HUES6 (cell line): ENCODE data around the gene MINAR1.

Source experiments
- H3K27ac ChIP-seq: 2 replicates; pipeline ENCODE4 v1.7.0; 2013; ENCODE audit warnings: low read depth, mild to moderate bottlenecking, low read length, inconsistent platforms
- H3K27me3 ChIP-seq: 2 replicates; pipeline ENCODE4 v1.6.1; 2013; ENCODE audit warnings: low read length; ENCODE audit not compliant: control insufficient read depth, insufficient read depth
- H3K36me3 ChIP-seq: 2 replicates; pipeline ENCODE4 v1.6.1; 2013; ENCODE audit warnings: low read length; ENCODE audit not compliant: control insufficient read depth, insufficient read depth
- H3K4me1 ChIP-seq: 2 replicates; pipeline ENCODE4 v1.6.1; 2013; ENCODE audit warnings: low read length; ENCODE audit not compliant: control insufficient read depth, insufficient read depth
- H3K4me3 ChIP-seq: 2 replicates; pipeline ENCODE4 v1.5.1; 2013; ENCODE audit warnings: low read depth, low read length
- H3K9ac ChIP-seq: one replicate; pipeline ENCODE4 v1.6.1; 2013; ENCODE audit warnings: mild to moderate bottlenecking, low read length
- H3K9me3 ChIP-seq: 2 replicates; pipeline ENCODE4 v1.6.1; 2013; ENCODE audit warnings: low read depth, low read length; ENCODE audit not compliant: control insufficient read depth, insufficient read depth

Gene MINAR1

GRCh38 chr15:79451361-79451999 is 19.3 kb downstream of the MINAR1 start:
- Histone ChIP-seq H3K27me3 (no peaks in the 10 kb centered on the region), H3K9me3 (no peaks in the 10 kb centered on the region), H3K4me3 (no peak overlapping the region), H3K27ac (no peak overlapping the region), H3K9ac (no peak overlapping the region), H3K36me3 (no peaks in the 10 kb centered on the region), H3K4me1 (peaks cover 10% of the 10 kb centered on the region)

GRCh38 chr15:79452244-79453051 is 20.3 kb downstream of the MINAR1 start:
- H3K9ac ChIP-seq, result no peak overlapping the region
- H3K27ac ChIP-seq, result no peak overlapping the region
- no peaks in the 10 kb centered on the region for H3K27me3 ChIP-seq
- no peak overlapping the region for H3K4me3 ChIP-seq
- no peaks in the 10 kb centered on the region for H3K36me3 ChIP-seq
- no peaks in the 10 kb centered on the region for H3K9me3 ChIP-seq
- H3K4me1 ChIP-seq, result peaks cover 10% of the 10 kb centered on the region

GRCh38 chr15:79453446-79453845 is 21.3 kb downstream of the MINAR1 start:
- Histone ChIP-seq H3K4me1 (peaks cover 10% of the 10 kb centered on the region), H3K27ac (no peak overlapping the region), H3K4me3 (no peak overlapping the region), H3K27me3 (no peaks in the 10 kb centered on the region), H3K36me3 (no peaks in the 10 kb centered on the region), H3K9me3 (no peaks in the 10 kb centered on the region), H3K9ac (no peak overlapping the region)

GRCh38 chr15:79454063-79454462 is 21.9 kb downstream of the MINAR1 start:
- H3K27me3 ChIP-seq, result no peaks in the 10 kb centered on the region
- no peak overlapping the region for H3K27ac ChIP-seq
- H3K9ac ChIP-seq, result no peak overlapping the region
- H3K4me3 ChIP-seq, result no peak overlapping the region
- H3K36me3 ChIP-seq, result no peaks in the 10 kb centered on the region
- H3K4me1 ChIP-seq, result peaks cover 10% of the 10 kb centered on the region
- no peaks in the 10 kb centered on the region for H3K9me3 ChIP-seq

- peaks cover 10% of the 10 kb centered on the region for H3K4me1 ChIP-seq
- no peak overlapping the region for H3K27ac ChIP-seq
- no peaks in the 10 kb centered on the region for H3K9me3 ChIP-seq
- H3K9ac ChIP-seq, result no peak overlapping the region
- no peaks in the 10 kb centered on the region for H3K36me3 ChIP-seq
- no peaks in the 10 kb centered on the region for H3K27me3 ChIP-seq
- no peak overlapping the region for H3K4me3 ChIP-seq
These were observed 23.2 kb downstream of the MINAR1 start for GRCh38 chr15:79455361-79455760.

GRCh38 chr15:79455943-79456342 is 23.8 kb downstream of the MINAR1 start:
- no peaks in the 10 kb centered on the region for H3K27me3 ChIP-seq
- peaks cover 10% of the 10 kb centered on the region for H3K4me1 ChIP-seq
- H3K4me3 ChIP-seq, result no peak overlapping the region
- no peaks in the 10 kb centered on the region for H3K36me3 ChIP-seq
- H3K27ac ChIP-seq, result no peak overlapping the region
- H3K9me3 ChIP-seq, result no peaks in the 10 kb centered on the region
- H3K9ac ChIP-seq, result no peak overlapping the region

GRCh38 chr15:79458491-79458890 is 26.4 kb downstream of the MINAR1 start:
- H3K9me3 ChIP-seq, result no peaks in the 10 kb centered on the region

GRCh38 chr15:79459666-79460065 is 27.5 kb downstream of the MINAR1 start:
- Histone ChIP-seq H3K9ac (no peak overlapping the region), H3K27me3 (no peaks in the 10 kb centered on the region), H3K4me3 (no peak overlapping the region), H3K27ac (no peak overlapping the region), H3K9me3 (no peaks in the 10 kb centered on the region), H3K36me3 (no peaks in the 10 kb centered on the region), H3K4me1 (no peaks in the 10 kb centered on the region)

More at GRCh38 chr15:79458491-79458890, 26.4 kb downstream of the MINAR1 start:
- H3K4me3 ChIP-seq, result no peak overlapping the region
- no peak overlapping the region for H3K27ac ChIP-seq
- H3K27me3 ChIP-seq, result no peaks in the 10 kb centered on the region
- H3K36me3 ChIP-seq, result no peaks in the 10 kb centered on the region
- no peaks in the 10 kb centered on the region for H3K4me1 ChIP-seq
- no peak overlapping the region for H3K9ac ChIP-seq

GRCh38 chr15:79463043-79463780 is 31.1 kb downstream of the MINAR1 start:
- H3K9ac ChIP-seq, result no peak overlapping the region
- H3K4me3 ChIP-seq, result no peak overlapping the region
- no peaks in the 10 kb centered on the region for H3K36me3 ChIP-seq
- no peaks in the 10 kb centered on the region for H3K9me3 ChIP-seq
- no peak overlapping the region for H3K27ac ChIP-seq
- H3K27me3 ChIP-seq, result no peaks in the 10 kb centered on the region
- H3K4me1 ChIP-seq, result no peaks in the 10 kb centered on the region

GRCh38 chr15:79463781-79464270 is 31.7 kb downstream of the MINAR1 start:
- no peaks in the 10 kb centered on the region for H3K4me1 ChIP-seq
- H3K4me3 ChIP-seq, result no peak overlapping the region

GRCh38 chr15:79466488-79466887 is 34.4 kb downstream of the MINAR1 start:
- H3K9ac ChIP-seq, result no peak overlapping the region
- H3K27me3 ChIP-seq, result no peaks in the 10 kb centered on the region
- no peaks in the 10 kb centered on the region for H3K36me3 ChIP-seq
- no peaks in the 10 kb centered on the region for H3K9me3 ChIP-seq
- no peak overlapping the region for H3K4me3 ChIP-seq
- H3K4me1 ChIP-seq, result no peaks in the 10 kb centered on the region
- H3K27ac ChIP-seq, result no peak overlapping the region

More at GRCh38 chr15:79463781-79464270, 31.7 kb downstream of the MINAR1 start:
- Histone ChIP-seq H3K27me3 (no peaks in the 10 kb centered on the region), H3K9ac (no peak overlapping the region), H3K27ac (no peak overlapping the region), H3K9me3 (no peaks in the 10 kb centered on the region), H3K36me3 (no peaks in the 10 kb centered on the region)
